H1 (cell line): Measurements from ENCODE around the gene OR51G2. TPM values are rescaled to one million over a fixed set of nuclear protein-coding genes. Genes with fewer than 3 reads are reported as not detected.

ENCODE experiments used
- ASH2L ChIP-seq: fragments of 200-600, 300-600 bp; sonication (generic); IDR thresholded peaks from one replicate; pipeline ENCODE4 v1.7.1; 2017; ENCODE audit warnings: low read length
- CEBPB ChIP-seq: IDR thresholded peaks from 2 replicates; pipeline ENCODE4 v1.6.1; 2012; ENCODE audit warnings: low read depth, low read length
- CREB1 ChIP-seq: IDR thresholded peaks from 2 replicates; pipeline ENCODE4 v1.6.1; 2012; ENCODE audit warnings: inconsistent platforms
- EGR1 ChIP-seq: IDR thresholded peaks from 2 replicates; pipeline ENCODE4 v1.6.1; 2011; ENCODE audit warnings: low read depth, low read length, borderline replicate concordance
- POLR2A ChIP-seq, 2 experiments: IDR thresholded peaks; 1 replicate in 1 of 2; 2 replicates in 1 of 2; pipeline ENCODE4 v1.6.1; 2011; ENCODE audit warnings: low read depth in 2 of 2, low read length in 2 of 2, mild to moderate bottlenecking in 2 of 2; ENCODE audit errors: control extremely low read depth in 1 of 2
- RFX5 ChIP-seq: IDR thresholded peaks from 2 replicates; pipeline ENCODE4 v1.6.1; 2011; ENCODE audit warnings: low read depth, low read length, improper control_type of control experiment, borderline replicate concordance
- SP2 ChIP-seq: IDR thresholded peaks from 2 replicates; pipeline ENCODE4 v1.6.1; 2012; ENCODE audit warnings: mild to moderate bottlenecking, low read length, inconsistent platforms
- SP4 ChIP-seq: IDR thresholded peaks from 2 replicates; pipeline ENCODE4 v1.6.1; 2012; ENCODE audit warnings: low read length, inconsistent platforms
- TEAD4 ChIP-seq: IDR thresholded peaks from 2 replicates; pipeline ENCODE4 v1.6.1; 2012; ENCODE audit warnings: low read depth, low read length, inconsistent platforms, mixed read lengths
- YY1 ChIP-seq: IDR thresholded peaks from 2 replicates; pipeline ENCODE4 v1.6.1; 2011; ENCODE audit warnings: low read depth, mild to moderate bottlenecking, low read length
- polyA plus RNA-seq, 7 experiments: library from polyadenylated mRNA; depleted of rRNA in 3 of 7; stranded (reverse) in 5 of 7; unstranded in 2 of 7; fragments of >200 nt in 5 of 7; fragments of 200-250 nt in 2 of 7; gene quantifications; 1 replicate in 5 of 7; 2 replicates in 1 of 7; 4 replicates in 1 of 7; pipeline versions ENCODE4 v1.2.1 to v1.2.3, GENCODE V29; 2011 to 2013; ENCODE audit warnings: missing spikeins in 2 of 7, mixed read lengths in 2 of 7
- total RNA-seq: library from RNA; stranded (reverse); fragmentation: NEBNext Ultra II Directional; extraction: Animal tissue kit (Norgen Biotek cat#: 25700); gene quantifications from 2 replicates; pipeline ENCODE4 v1.2.1, GENCODE V29; 2021
- TF ChIP-seq, protein P1 (sequence below): IDR thresholded peaks from 2 replicates; pipeline ENCODE4 v1.6.1; 2011; ENCODE audit warnings: low read length, improper control_type of control experiment

Gene OR51G2
- total and polyA plus RNA-seq, 2 of the 8 experiments (the other 6 are each of a cell fraction or from before 2014, with no cell fraction given), result not detected

DNA sequence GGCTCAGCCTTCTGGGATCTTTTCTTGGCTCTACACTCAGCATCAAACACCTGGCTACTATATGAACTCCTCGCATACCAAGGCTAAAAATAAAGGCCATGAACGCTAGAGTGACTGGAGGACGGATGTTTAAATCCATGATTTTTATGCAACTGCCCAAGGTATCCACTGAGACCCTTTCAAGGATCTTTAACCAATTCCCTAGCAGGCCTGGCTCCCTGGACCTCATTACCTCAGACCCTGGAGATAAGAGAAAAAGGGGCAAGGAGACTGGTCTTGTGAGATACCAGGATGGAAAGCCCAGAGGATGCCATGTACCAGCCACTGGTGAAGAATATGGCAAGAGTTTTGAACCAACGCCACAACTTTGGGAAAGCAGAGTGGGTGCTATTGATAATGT is at the start of gene OR51G2 (continued):
- TF ChIP-seq, protein P1, sequence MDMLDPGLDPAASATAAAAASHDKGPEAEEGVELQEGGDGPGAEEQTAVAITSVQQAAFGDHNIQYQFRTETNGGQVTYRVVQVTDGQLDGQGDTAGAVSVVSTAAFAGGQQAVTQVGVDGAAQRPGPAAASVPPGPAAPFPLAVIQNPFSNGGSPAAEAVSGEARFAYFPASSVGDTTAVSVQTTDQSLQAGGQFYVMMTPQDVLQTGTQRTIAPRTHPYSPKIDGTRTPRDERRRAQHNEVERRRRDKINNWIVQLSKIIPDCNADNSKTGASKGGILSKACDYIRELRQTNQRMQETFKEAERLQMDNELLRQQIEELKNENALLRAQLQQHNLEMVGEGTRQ, result no peak
- no peak for TF ChIP-seq EGR1
- no peak for TF ChIP-seq CREB1
- no peak for TF ChIP-seq SP2
- TF ChIP-seq RFX5, result no peak
- TF ChIP-seq SP4, result no peak
- no peak for TF ChIP-seq ASH2L
- no peak for TF ChIP-seq TEAD4
- TF ChIP-seq YY1, result no peak
- no peak for TF ChIP-seq CEBPB
- TF ChIP-seq POLR2A (IDR thresholded peaks at IDR 0.05; ENCODE audit: control extremely low read depth in 1 of 2, low read depth in 2 of 2, low read length in 2 of 2), result no peak
